Measurements from ENCODE around the gene CACNA2D3. TPM values are rescaled to one million over a fixed set of nuclear protein-coding genes. Genes with fewer than 3 reads are reported as not detected.

Gene CACNA2D3
- total and polyA plus RNA-seq, 4 donors, result 0.06 to 0.37 (median 0.08) TPM; not detected in 1

- Histone ChIP-seq H3K27me3 (ENCODE audit: control insufficient read depth in 4 of 4, insufficient read depth in 4 of 4, low read length in 3 of 4) (no peaks in the 10 kb centered on the region), H3K9ac (ENCODE audit: low read depth in 1 of 2, low read length in 2 of 2) (no peak overlapping the region), H3K27ac (ENCODE audit: low read depth in 1 of 2, low read length in 2 of 2) (no peak overlapping the region), H3K4me1 (ENCODE audit: control insufficient read depth in 4 of 4, insufficient read depth in 4 of 4, low read length in 3 of 4) (no peaks in the 10 kb centered on the region), H3K4me3 (ENCODE audit: low read depth in 1 of 3, low read length in 3 of 3) (no peak overlapping the region), H3K36me3 (ENCODE audit: control insufficient read depth in 4 of 4, insufficient read depth in 3 of 4, low read depth in 1 of 4, low read length in 3 of 4) (no peaks in the 10 kb centered on the region), H3K9me3 (ENCODE audit: control insufficient read depth in 4 of 4, low read length in 3 of 4) (no peaks in the 10 kb centered on the region)
- 73% methylated on average over 5 of the region's 5 CpGs for WGBS
- DNase-seq (ENCODE audit: low spot score), result no peak
- no peak for TF ChIP-seq FOXA2 (IDR thresholded peaks at IDR 0.05)
- TF ChIP-seq RXRA (IDR thresholded peaks at IDR 0.05), result no peak
- no peak for TF ChIP-seq TAF1 (conservative IDR thresholded peaks at IDR 0.05)
These were observed 892.6 kb downstream of the CACNA2D3 start for GRCh38 chr3:55014906-55015305.

- H3K36me3 ChIP-seq (ENCODE audit: control insufficient read depth in 4 of 4, insufficient read depth in 3 of 4, low read depth in 1 of 4, low read length in 3 of 4), result no peaks in the 10 kb centered on the region
- H3K4me1 ChIP-seq (ENCODE audit: control insufficient read depth in 4 of 4, insufficient read depth in 4 of 4, low read length in 3 of 4), result no peaks in the 10 kb centered on the region
- H3K27me3 ChIP-seq (ENCODE audit: control insufficient read depth in 4 of 4, insufficient read depth in 4 of 4, low read length in 3 of 4), result no peaks in the 10 kb centered on the region
- 92% methylated on average over 3 of the region's 3 CpGs for WGBS
- no peak overlapping the region for H3K9ac ChIP-seq (ENCODE audit: low read depth in 1 of 2, low read length in 2 of 2)
- no peak for TF ChIP-seq SP1 (IDR thresholded peaks at IDR 0.05)
- TF ChIP-seq TAF1 (conservative IDR thresholded peaks at IDR 0.05), result no peak
- no peak for TF ChIP-seq GABPA (IDR thresholded peaks at IDR 0.05 in 1 of 2, conservative IDR thresholded peaks at IDR 0.05 in 1 of 2)
- no peak for TF ChIP-seq EGR1 (IDR thresholded peaks at IDR 0.05; ENCODE audit: low read depth in 2 of 2)
- no peak for TF ChIP-seq MAX (IDR thresholded peaks at IDR 0.05)
- no peak for TF ChIP-seq REST (IDR thresholded peaks at IDR 0.05)
- TF ChIP-seq NR2F2 (IDR thresholded peaks at IDR 0.05), result no peak
- TF ChIP-seq FOXA1 (IDR thresholded peaks at IDR 0.05), result no peak
- TF ChIP-seq HNF4A (conservative IDR thresholded peaks at IDR 0.05), result no peak
- TF ChIP-seq RAD21 (IDR thresholded peaks at IDR 0.05), result no peak
- no peak for TF ChIP-seq ATF3 (IDR thresholded peaks at IDR 0.05)
- TF ChIP-seq JUND (IDR thresholded peaks at IDR 0.05), result no peak
- no peak for TF ChIP-seq CTCF (IDR thresholded peaks at IDR 0.05; ENCODE audit: low read depth, low read length, missing input control)
- no peak for TF ChIP-seq ZBTB33 (IDR thresholded peaks at IDR 0.05)
- no peak for TF ChIP-seq HNF4G (IDR thresholded peaks at IDR 0.05)
- TF ChIP-seq FOXA2 (IDR thresholded peaks at IDR 0.05), result no peak
- TF ChIP-seq YY1 (IDR thresholded peaks at IDR 0.05), result no peak
- no peak for TF ChIP-seq RXRA (IDR thresholded peaks at IDR 0.05)
- no peaks in the 10 kb centered on the region for H3K9me3 ChIP-seq (ENCODE audit: control insufficient read depth in 4 of 4, low read length in 3 of 4)
- DNase-seq (ENCODE audit: low spot score), result no peak
- no peak overlapping the region for H3K4me3 ChIP-seq (ENCODE audit: low read depth in 1 of 3, low read length in 3 of 3)
- H3K27ac ChIP-seq (ENCODE audit: low read depth in 1 of 2, low read length in 2 of 2), result no peak overlapping the region
These were observed 895.5 kb downstream of the CACNA2D3 start for GRCh38 chr3:55017876-55018275.
